HL-60 (cell line): ENCODE measurements around the gene IL20.

Source experiments
- DNase-seq, 2 experiments: peaks; one replicate each; pipeline ENCODE4 v3.0.0-alpha.2; 2010 to 2020; ENCODE audit warnings: low read depth in 1 of 2, low spot score in 1 of 2
- H3K27ac ChIP-seq: fragments of 250-450 bp; sonication (Bioruptor Pico); replicated peaks from 2 replicates; pipeline ENCODE4 v1.5.1; 2020; ENCODE audit warnings: mild to moderate bottlenecking, moderate library complexity
- H3K27me3 ChIP-seq: fragments of 250-450 bp; sonication (Bioruptor Pico); 2 replicates; pipeline ENCODE4 v1.5.1; 2021; ENCODE audit warnings: mild to moderate bottlenecking, moderate library complexity; ENCODE audit not compliant: insufficient read depth, poor library complexity, severe bottlenecking
- H3K4me3 ChIP-seq: replicated peaks from 2 replicates; pipeline ENCODE4 v1.5.1; 2011; ENCODE audit warnings: mild to moderate bottlenecking, control low read depth, low read length; ENCODE audit not compliant: insufficient read depth
- GABPA ChIP-seq: IDR thresholded peaks from 2 replicates; pipeline ENCODE4 v1.6.1; 2012; ENCODE audit warnings: low read depth
- POLR2AphosphoS5 ChIP-seq: IDR thresholded peaks from 2 replicates; pipeline ENCODE4 v1.6.1; 2012; ENCODE audit warnings: low read depth
- REST ChIP-seq: IDR thresholded peaks from 2 replicates; pipeline ENCODE4 v1.6.1; 2012; ENCODE audit warnings: low read depth; ENCODE audit not compliant: insufficient replicate concordance
- SPI1 ChIP-seq: IDR thresholded peaks from 2 replicates; pipeline ENCODE4 v1.6.1; 2012; ENCODE audit warnings: low read depth, mild to moderate bottlenecking, borderline replicate concordance
- TF ChIP-seq, protein P1 (sequence below): IDR thresholded peaks from one replicate; pipeline ENCODE4 v1.5.1; 2011; ENCODE audit warnings: low read length, control low read depth, inconsistent platforms; ENCODE audit not compliant: insufficient read depth

The IL20 gene

GRCh38 chr1:206883160-206883559 lies 17.7 kb downstream of the IL20 start:
- TF ChIP-seq, protein P1, sequence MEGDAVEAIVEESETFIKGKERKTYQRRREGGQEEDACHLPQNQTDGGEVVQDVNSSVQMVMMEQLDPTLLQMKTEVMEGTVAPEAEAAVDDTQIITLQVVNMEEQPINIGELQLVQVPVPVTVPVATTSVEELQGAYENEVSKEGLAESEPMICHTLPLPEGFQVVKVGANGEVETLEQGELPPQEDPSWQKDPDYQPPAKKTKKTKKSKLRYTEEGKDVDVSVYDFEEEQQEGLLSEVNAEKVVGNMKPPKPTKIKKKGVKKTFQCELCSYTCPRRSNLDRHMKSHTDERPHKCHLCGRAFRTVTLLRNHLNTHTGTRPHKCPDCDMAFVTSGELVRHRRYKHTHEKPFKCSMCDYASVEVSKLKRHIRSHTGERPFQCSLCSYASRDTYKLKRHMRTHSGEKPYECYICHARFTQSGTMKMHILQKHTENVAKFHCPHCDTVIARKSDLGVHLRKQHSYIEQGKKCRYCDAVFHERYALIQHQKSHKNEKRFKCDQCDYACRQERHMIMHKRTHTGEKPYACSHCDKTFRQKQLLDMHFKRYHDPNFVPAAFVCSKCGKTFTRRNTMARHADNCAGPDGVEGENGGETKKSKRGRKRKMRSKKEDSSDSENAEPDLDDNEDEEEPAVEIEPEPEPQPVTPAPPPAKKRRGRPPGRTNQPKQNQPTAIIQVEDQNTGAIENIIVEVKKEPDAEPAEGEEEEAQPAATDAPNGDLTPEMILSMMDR, result no peak
- TF ChIP-seq GABPA (no peak), SPI1 (no peak), POLR2AphosphoS5 (no peak)
- H3K27me3 ChIP-seq, result peaks cover 9% of the 10 kb centered on the region
- H3K27ac ChIP-seq, result no peak overlapping the region
- H3K4me3 ChIP-seq, result no peak overlapping the region
- no peak for DNase-seq

GRCh38 chr1:206883876-206884275 lies 18.5 kb downstream of the IL20 start:
- DNase-seq, result no peak
- Histone ChIP-seq H3K4me3 (no peak overlapping the region), H3K27ac (no peak overlapping the region), H3K27me3 (peaks cover 14% of the 10 kb centered on the region)
- TF ChIP-seq GABPA, result no peak
- TF ChIP-seq SPI1, result no peak
- no peak for TF ChIP-seq POLR2AphosphoS5
- no peak for TF ChIP-seq REST
- TF ChIP-seq, protein P1, result no peak

DNA sequence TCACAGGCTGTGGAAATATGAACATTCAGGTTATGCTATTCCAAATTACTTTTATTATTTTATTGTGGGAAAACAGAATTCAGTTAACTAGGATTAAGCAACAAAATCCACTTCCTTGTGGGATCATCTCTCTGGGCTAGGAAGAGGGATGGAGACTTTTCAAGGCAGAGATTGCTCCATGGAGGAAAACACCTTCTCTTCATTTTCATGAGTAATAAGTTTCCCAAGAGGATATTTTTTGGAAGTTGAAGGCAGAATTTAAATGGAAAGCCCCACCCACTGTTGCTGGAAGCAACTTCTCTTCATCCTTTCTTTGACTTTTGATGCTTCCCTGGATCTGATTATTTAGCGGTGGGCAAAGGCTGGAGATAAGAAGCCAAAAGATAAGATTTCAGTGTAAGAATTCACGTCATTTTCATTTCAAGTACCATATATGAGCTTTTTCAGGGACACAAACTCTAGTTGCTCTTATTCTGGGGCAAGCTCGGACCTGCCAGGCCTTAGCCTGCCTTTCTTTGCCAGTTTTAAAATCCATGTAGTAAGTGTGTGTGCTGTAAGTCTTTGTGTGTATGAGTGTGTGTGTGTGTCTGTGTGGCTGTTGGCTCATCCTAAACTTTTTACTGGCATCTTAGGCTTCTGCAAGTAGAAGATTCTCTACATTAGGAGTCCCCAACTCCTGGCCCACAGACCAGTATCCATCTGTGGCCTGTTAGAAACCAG lies 20.1 kb downstream of the IL20 start:
- DNase-seq, result no peak
- Histone ChIP-seq H3K27ac (no peak overlapping the region), H3K27me3 (peaks cover 14% of the 10 kb centered on the region), H3K4me3 (no peak overlapping the region)
- TF ChIP-seq GABPA, result no peak
- TF ChIP-seq, protein P1, result no peak
- no peak for TF ChIP-seq REST
- no peak for TF ChIP-seq POLR2AphosphoS5
- no peak for TF ChIP-seq SPI1

DNA sequence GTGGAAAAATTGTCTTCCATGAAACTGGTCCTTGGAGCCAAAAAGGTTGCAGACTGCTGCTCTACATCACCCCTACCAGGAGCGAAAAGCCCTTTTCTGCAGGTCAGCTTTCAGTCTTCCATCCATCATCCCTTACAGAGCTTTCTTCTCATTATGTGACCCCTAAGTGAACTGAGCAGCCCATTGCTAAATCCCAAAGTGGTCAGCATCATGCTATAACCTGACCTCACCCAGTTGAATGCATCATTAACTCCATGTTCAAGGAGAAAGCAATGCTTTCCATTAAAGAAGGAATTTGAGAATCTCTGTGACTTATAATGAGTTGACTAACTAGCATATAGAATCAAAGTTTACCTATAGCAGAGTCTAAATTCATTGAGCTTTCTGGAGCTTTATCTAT lies 21.4 kb downstream of the IL20 start:
- TF ChIP-seq POLR2AphosphoS5 (no peak), GABPA (no peak), SPI1 (no peak), REST (no peak)
- TF ChIP-seq, protein P1, result no peak
- no peak overlapping the region for H3K4me3 ChIP-seq
- DNase-seq, result no peak
- H3K27me3 ChIP-seq, result peaks cover 14% of the 10 kb centered on the region
- H3K27ac ChIP-seq, result no peak overlapping the region
